Measurements from ENCODE around the gene GABRD.

- TF ChIP-seq EZH2 (IDR thresholded peaks at IDR 0.05; ENCODE audit: insufficient read depth, poor library complexity, severe bottlenecking) (no peak), EZH2phosphoT487 (IDR thresholded peaks at IDR 0.05; ENCODE audit: insufficient read depth, low read depth) (no peak)
Observed at GRCh38 chr1:1974834-1975233, 44.3 kb upstream of the GABRD start.
